ENCODE measurements around the gene C22orf39.

GRCh38 chr22:19451570-19451969 lies 4.1 kb upstream of the C22orf39 start:
- no peak for TF ChIP-seq CTCF (IDR thresholded peaks at IDR 0.05)
- TF ChIP-seq EP300 (IDR thresholded peaks at IDR 0.05), result no peak
- TF ChIP-seq POLR2A (IDR thresholded peaks at IDR 0.05), result no peak

All from ovary (tissue), 3 donors.